ENCODE data around the gene KCND1. TPM values are rescaled to one million over a fixed set of nuclear protein-coding genes. Genes with fewer than 3 reads are reported as not detected.

The KCND1 gene
- total RNA-seq, 2 experiments from 2014 or later, result 7.6 to 8.8 TPM

DNA sequence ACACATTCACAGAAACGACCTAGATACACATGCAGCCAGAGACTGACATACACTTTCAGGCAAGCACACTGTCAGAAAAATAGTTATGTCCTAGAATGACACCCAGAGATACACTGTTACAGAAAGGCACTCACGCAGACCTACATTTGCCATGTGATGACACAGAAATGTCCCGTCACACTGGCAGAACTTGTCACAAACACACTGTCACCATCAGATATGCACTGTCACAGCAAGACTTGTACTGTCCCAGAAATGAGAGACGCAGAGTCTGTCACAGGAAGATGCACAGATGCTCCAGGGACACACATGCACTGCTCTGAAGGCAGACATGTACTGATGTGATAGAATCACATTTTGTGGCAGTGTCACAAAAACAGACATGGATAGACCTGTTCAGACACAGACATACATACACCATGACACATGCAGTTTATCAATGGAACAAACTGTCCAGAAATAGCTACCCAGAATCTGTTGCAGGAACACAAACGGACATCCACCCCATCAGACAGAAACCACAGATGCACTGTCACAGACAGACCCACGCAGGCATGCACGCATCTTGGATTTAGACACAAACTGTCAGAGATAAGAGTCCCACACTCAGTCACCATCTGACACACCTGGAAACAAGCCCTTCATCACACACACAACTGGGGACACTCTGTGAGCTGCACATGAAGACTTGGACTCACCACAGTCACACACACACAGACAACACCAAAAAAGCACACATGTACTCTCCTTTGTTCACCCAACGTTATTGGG lies 51.5 kb downstream of the KCND1 start:
- H3K79me2 ChIP-seq (ENCODE audit: insufficient read depth, low read depth, low read length), result peaks cover 35% of the 10 kb centered on the region
- H4K20me1 ChIP-seq (ENCODE audit: insufficient read depth, low read length), result peaks cover 13% of the 10 kb centered on the region
- H3K9me2 ChIP-seq (ENCODE audit: insufficient read depth, low read length), result no peaks in the 10 kb centered on the region
- no peak overlapping the region for H2AFZ ChIP-seq (ENCODE audit: low read length)
- peak overlapping the region; percentile 68 for H3K27ac ChIP-seq (ENCODE audit: low read depth, low read length, poor library complexity, severe bottlenecking)
- peak overlapping the region; percentile 75 for H3K4me2 ChIP-seq (ENCODE audit: low read length)
- intact Hi-C loops (cut with micrococcal nuclease; ENCODE audit: unreplicated experiment), result loop anchor here (2.0 to 5.0 kb wide), 2 partner anchors 37 to 123 kb away; partner anchors contain the start of genes OTUD5 and TFE3
- peak; percentile 15 for DNase-seq (ENCODE audit: low spot score)
- ChIA-PET CTCF (ENCODE audit: unreplicated experiment) (no interaction called here), POLR2A (no interaction called here)
- no TSS peak for BruUV-seq (replicated peaks)
- no peaks in the 10 kb centered on the region for H3K9me3 ChIP-seq (ENCODE audit: low read length)
- H3K4me1 ChIP-seq (ENCODE audit: insufficient read depth, low read length, poor library complexity, severe bottlenecking), result peaks cover 46% of the 10 kb centered on the region
- H3K36me3 ChIP-seq (ENCODE audit: insufficient read depth, low read length), result peaks cover 62% of the 10 kb centered on the region
- no peak for TF ChIP-seq EZH2phosphoT487 (IDR thresholded peaks at IDR 0.05; ENCODE audit: borderline replicate concordance, low read depth, low read length)
- TF ChIP-seq, protein P1, sequence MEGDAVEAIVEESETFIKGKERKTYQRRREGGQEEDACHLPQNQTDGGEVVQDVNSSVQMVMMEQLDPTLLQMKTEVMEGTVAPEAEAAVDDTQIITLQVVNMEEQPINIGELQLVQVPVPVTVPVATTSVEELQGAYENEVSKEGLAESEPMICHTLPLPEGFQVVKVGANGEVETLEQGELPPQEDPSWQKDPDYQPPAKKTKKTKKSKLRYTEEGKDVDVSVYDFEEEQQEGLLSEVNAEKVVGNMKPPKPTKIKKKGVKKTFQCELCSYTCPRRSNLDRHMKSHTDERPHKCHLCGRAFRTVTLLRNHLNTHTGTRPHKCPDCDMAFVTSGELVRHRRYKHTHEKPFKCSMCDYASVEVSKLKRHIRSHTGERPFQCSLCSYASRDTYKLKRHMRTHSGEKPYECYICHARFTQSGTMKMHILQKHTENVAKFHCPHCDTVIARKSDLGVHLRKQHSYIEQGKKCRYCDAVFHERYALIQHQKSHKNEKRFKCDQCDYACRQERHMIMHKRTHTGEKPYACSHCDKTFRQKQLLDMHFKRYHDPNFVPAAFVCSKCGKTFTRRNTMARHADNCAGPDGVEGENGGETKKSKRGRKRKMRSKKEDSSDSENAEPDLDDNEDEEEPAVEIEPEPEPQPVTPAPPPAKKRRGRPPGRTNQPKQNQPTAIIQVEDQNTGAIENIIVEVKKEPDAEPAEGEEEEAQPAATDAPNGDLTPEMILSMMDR (conservative IDR thresholded peaks at IDR 0.05; ENCODE audit: low read length), result no peak
- H3K4me3 ChIP-seq (ENCODE audit: low read depth, low read length, poor library complexity, severe bottlenecking), result peak overlapping the region; percentile 99

DNA sequence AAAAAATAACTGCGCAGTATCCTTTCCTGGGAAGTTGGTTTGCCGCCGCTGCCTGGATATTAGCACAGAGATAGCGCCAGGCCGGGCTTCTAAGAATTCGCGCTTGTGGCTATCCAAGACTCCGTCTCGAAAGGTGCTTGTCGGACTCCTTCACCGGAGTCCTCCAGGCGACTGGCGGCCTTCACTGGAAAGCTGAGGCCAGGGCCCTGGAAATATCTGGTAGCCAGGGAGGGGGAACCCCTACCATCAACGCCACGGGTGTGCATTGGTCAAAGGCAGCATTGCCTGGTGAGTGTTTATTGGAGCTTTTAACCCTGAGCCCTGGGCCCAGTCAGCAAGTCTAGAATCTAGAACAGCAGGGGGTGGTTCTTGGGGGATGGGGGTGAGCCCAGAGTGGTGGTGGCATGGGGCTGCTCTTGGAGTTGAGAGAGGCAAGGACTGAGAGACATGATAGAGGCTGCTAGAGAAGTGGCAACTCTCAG lies 52.2 kb downstream of the KCND1 start:
- intact Hi-C loops (cut with micrococcal nuclease; ENCODE audit: unreplicated experiment), result loop anchor here (2.0 to 5.0 kb wide), 2 partner anchors 38 to 123 kb away; partner anchors contain the start of genes OTUD5 and TFE3
- peaks cover 51% of the 10 kb centered on the region for H3K4me1 ChIP-seq (ENCODE audit: insufficient read depth, low read length, poor library complexity, severe bottlenecking)
- DNase-seq (ENCODE audit: low spot score), result no peak
- peak overlapping the region; percentile 99 for H3K4me3 ChIP-seq (ENCODE audit: low read depth, low read length, poor library complexity, severe bottlenecking)
- H3K4me2 ChIP-seq (ENCODE audit: low read length), result peak overlapping the region; percentile 75
- no peak for TF ChIP-seq EZH2phosphoT487 (IDR thresholded peaks at IDR 0.05; ENCODE audit: borderline replicate concordance, low read depth, low read length)
- TF ChIP-seq, protein P1 (conservative IDR thresholded peaks at IDR 0.05; ENCODE audit: low read length), result no peak
- BruUV-seq (replicated peaks), result no TSS peak
- no peaks in the 10 kb centered on the region for H3K9me3 ChIP-seq (ENCODE audit: low read length)
- peaks cover 42% of the 10 kb centered on the region for H3K79me2 ChIP-seq (ENCODE audit: insufficient read depth, low read depth, low read length)
- H4K20me1 ChIP-seq (ENCODE audit: insufficient read depth, low read length), result peaks cover 19% of the 10 kb centered on the region
- H2AFZ ChIP-seq (ENCODE audit: low read length), result no peak overlapping the region
- H3K27ac ChIP-seq (ENCODE audit: low read depth, low read length, poor library complexity, severe bottlenecking), result peak overlapping the region; percentile 68
- CTCF ChIA-PET (ENCODE audit: unreplicated experiment), result no interaction called here
- H3K36me3 ChIP-seq (ENCODE audit: insufficient read depth, low read length), result peaks cover 64% of the 10 kb centered on the region
- H3K9me2 ChIP-seq (ENCODE audit: insufficient read depth, low read length), result no peaks in the 10 kb centered on the region
- POLR2A ChIA-PET, result no interaction called here
